GM18870 (cell line): ENCODE data around the gene FGR.
"Not testable (repeated sequence)": the region's sequence is repeated elsewhere in the genome, so short reads cannot be mapped to it uniquely, and the experiment has no call there.

ENCODE experiments used
- ATAC-seq: cut with Tn5 transposase; IDR thresholded peaks from one replicate; pipeline ENCODE4 v1.9.1; 2021; ENCODE audit warnings: moderate library complexity; ENCODE audit not compliant: unreplicated experiment

The FGR gene

GRCh38 chr1:27638047-27638734 lies 3.2 kb upstream of the FGR start:
- no peak for ATAC-seq

DNA sequence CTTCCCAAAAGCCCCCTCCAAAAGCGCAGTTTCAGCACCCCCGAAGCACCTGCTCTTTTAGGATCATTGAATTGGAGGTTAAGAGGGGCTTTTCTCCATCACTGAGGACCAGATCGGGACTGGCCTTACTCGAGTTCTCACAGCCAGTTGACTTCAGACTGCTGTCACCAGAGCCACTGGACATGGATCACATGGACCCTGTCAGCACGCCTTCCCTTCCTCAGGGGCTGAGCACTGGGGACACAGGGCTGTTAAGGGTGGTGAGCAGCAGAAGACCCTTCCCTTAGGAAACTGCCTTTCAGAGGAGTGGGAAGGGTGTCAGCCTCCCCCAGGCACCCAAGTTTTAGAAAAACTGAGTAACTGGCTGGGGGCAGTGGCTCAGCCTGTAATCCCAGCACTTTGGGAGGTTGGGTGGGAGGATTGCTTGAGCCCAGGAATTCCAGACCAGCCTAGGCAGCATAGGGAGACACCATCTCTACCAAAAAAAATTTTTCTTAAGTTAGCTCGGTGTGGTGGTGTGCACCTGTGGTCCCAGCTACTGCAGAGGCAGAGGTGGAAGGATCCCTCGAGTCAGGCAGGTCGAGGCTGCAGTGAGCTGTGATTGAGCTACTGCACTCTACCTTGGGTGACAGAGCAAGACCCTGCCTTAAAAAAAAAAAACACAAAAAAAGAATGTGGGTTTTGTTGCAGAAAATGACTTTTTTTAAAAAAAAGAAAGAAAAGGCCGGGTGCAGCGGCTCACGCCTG lies 584 bp upstream of the FGR start:
- ATAC-seq, result no peak

- ATAC-seq, result no peak
Observed at GRCh38 chr1:27634177-27634984, 604 bp downstream of the FGR start.

DNA sequence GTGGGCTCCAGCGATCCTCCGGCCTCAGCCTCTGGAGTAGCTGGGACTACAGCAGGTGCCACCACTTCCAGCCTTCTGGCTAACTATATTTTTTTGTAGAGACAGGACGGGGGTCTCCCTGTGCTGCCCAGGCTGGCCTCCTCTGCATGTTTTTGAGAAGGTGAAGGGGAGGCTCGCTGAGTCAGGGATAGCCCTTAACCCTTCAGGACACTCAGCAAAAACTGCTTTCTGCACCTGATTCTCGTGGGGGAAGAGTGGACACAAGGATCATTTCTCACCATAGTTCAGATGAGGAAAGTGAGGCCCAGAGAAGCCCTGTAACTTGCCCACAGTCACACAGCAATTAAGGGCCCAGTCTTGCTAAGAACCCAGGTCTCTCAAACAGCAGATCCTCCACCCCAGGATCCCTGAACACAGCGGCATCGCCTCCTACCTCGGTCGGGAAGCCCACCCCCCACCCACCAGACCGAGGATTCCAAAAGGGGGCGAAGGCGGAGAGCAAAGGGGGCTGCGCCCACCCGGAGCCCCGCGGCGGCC lies 1.3 kb downstream of the FGR start:
- no peak for ATAC-seq

GRCh38 chr1:27633298-27633610 lies 1.7 kb downstream of the FGR start:
- ATAC-seq, result no peak

GRCh38 chr1:27632387-27633297 lies 2.3 kb downstream of the FGR start:
- peak; percentile 38 for ATAC-seq

GRCh38 chr1:27630859-27631491 lies 4.0 kb downstream of the FGR start:
- no peak for ATAC-seq

GRCh38 chr1:27628712-27629111 lies 6.3 kb downstream of the FGR start:
- ATAC-seq, result no peak

GRCh38 chr1:27627733-27628132 lies 7.3 kb downstream of the FGR start:
- ATAC-seq, result not testable (repeated sequence)

GRCh38 chr1:27627061-27627460 lies 7.9 kb downstream of the FGR start:
- ATAC-seq, result no peak

GRCh38 chr1:27626031-27626935 lies 8.7 kb downstream of the FGR start:
- no peak for ATAC-seq

DNA sequence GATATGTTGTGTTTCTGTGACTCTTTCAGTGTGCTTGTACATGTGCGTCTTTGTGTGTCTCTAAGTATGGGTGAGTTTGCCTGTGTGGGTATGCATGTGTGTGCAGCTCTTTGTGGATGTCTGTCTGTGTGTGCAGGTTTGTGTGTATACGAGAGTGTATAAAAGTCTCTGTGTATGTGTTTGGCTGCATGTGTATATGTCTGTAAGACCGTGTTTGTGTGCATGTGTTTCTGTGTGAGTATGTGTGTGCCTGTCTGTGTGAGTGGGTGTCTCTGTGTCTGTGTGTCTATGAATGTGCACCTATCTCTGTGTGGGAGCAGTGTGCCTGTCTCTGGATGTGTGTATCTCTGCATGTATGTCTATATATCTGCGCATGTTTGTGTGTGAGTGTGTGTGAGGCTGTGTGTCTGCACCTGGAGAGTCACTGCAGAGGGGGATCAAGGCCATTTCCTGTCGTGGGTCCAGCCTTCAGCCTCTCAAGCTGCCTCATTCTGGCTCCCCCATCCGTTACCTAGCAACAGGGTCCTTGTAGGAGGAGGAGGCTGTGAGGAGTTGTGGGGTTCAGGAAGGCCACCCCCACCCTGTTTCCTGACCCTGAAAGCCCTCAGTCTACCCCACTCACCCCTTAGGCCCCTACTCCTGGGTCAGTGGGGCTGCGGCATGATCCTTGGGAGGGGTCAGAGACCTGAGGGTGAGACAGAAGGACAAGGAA lies 10.4 kb downstream of the FGR start:
- no peak for ATAC-seq

- no peak for ATAC-seq
Observed at GRCh38 chr1:27623327-27624212, 11.4 kb downstream of the FGR start.

- ATAC-seq, result no peak
Observed at GRCh38 chr1:27622828-27623227, 12.2 kb downstream of the FGR start.

GRCh38 chr1:27621051-27621920 lies 13.7 kb downstream of the FGR start:
- no peak for ATAC-seq

- not testable (repeated sequence) for ATAC-seq
Observed at GRCh38 chr1:27619782-27620438, 15.1 kb downstream of the FGR start.
